IMR-90 (cell line): Measurements from ENCODE around the gene KCNMB1. TPM values are rescaled to one million over a fixed set of nuclear protein-coding genes. Genes with fewer than 3 reads are reported as not detected.

ENCODE experiments used
- ATAC-seq: fragments of 200-7000 bp; cut with Tn5 transposase; 2 replicates; pipeline ENCODE4 v1.9.1; 2020; ENCODE audit warnings: low read depth, mild to moderate bottlenecking, moderate library complexity
- BruUV-seq: library from RNA; stranded (reverse); fragments of 400-500 nt; replicated peaks from 2 replicates; lab custom pipeline; 2021; lab: Mats Ljungman, UMichigan
- CTCF ChIA-PET: fragments of 300-600 bp; formaldehyde crosslinking; extraction: SDS; loops from one replicate; lab custom pipeline; 2021; ENCODE audit warnings: antibody characterized with exemption; lab: Yijun Ruan, JAX
- POLR2A ChIA-PET: fragments of 300-600 bp; sonication (Branson Sonifier 250); formaldehyde crosslinking; loops from one replicate; lab custom pipeline; 2022; ENCODE audit warnings: antibody characterized with exemption; ENCODE audit not compliant: unreplicated experiment; lab: Charles Lee
- DNase-seq: peaks from one replicate; pipeline ENCODE4 v3.0.0; 2013
- H2AFZ ChIP-seq: replicated peaks from 2 replicates; pipeline ENCODE3; 2013; ENCODE audit warnings: low read length, mild to moderate bottlenecking; ENCODE audit not compliant: poor library complexity
- H2AK5ac ChIP-seq: 2 replicates; pipeline ENCODE4 v1.6.1; 2013; ENCODE audit warnings: low read depth, low read length, inconsistent platforms
- H2AK9ac ChIP-seq: replicated peaks from 2 replicates; pipeline ENCODE3; 2013; ENCODE audit warnings: mild to moderate bottlenecking, low read depth, low read length, moderate library complexity; ENCODE audit not compliant: poor library complexity
- H2BK120ac ChIP-seq: 2 replicates; pipeline ENCODE4 v1.6.1; 2013; ENCODE audit warnings: low read depth, low read length, inconsistent platforms
- H2BK15ac ChIP-seq: 3 replicates; pipeline ENCODE4 v1.6.1; 2013; ENCODE audit warnings: low read depth, low read length, inconsistent platforms
- H2BK20ac ChIP-seq: 2 replicates; pipeline ENCODE4 v1.6.1; 2013; ENCODE audit warnings: low read depth, mild to moderate bottlenecking, inconsistent platforms, low read length, moderate library complexity
- H2BK5ac ChIP-seq: 2 replicates; pipeline ENCODE4 v1.6.1; 2013; ENCODE audit warnings: mild to moderate bottlenecking, low read depth, low read length, inconsistent platforms; ENCODE audit not compliant: poor library complexity, severe bottlenecking
- H3K14ac ChIP-seq: replicated peaks from 2 replicates; pipeline ENCODE4 v1.6.1; 2013; ENCODE audit warnings: low read depth, low read length, inconsistent platforms
- H3K18ac ChIP-seq: 2 replicates; pipeline ENCODE4 v1.6.1; 2013; ENCODE audit warnings: low read depth, low read length, control low read depth
- H3K23ac ChIP-seq: 2 replicates; pipeline ENCODE4 v1.6.1; 2013; ENCODE audit warnings: low read depth, low read length, inconsistent platforms
- H3K27ac ChIP-seq: 2 replicates; pipeline ENCODE4 v1.5.1; 2013; ENCODE audit warnings: mild to moderate bottlenecking, control low read depth, low read length; ENCODE audit not compliant: insufficient read depth
- H3K27me3 ChIP-seq: 2 replicates; pipeline ENCODE4 v1.6.1; 2013; ENCODE audit warnings: low read length; ENCODE audit not compliant: control insufficient read depth, insufficient read depth
- H3K36me3 ChIP-seq: 2 replicates; pipeline ENCODE4 v1.6.1; 2013; ENCODE audit warnings: low read length, mixed read lengths; ENCODE audit not compliant: control insufficient read depth, insufficient read depth
- H3K4ac ChIP-seq: 2 replicates; pipeline ENCODE4 v1.6.1; 2013; ENCODE audit warnings: low read depth, low read length, inconsistent platforms
- H3K4me1 ChIP-seq: 2 replicates; pipeline ENCODE4 v1.6.1; 2013; ENCODE audit warnings: low read length, mixed read lengths; ENCODE audit not compliant: control insufficient read depth, insufficient read depth
- H3K4me2 ChIP-seq: 2 replicates; pipeline ENCODE4 v1.6.1; 2013; ENCODE audit warnings: low read depth, mild to moderate bottlenecking, control low read depth, low read length, moderate library complexity
- H3K4me3 ChIP-seq: 2 replicates; pipeline ENCODE4 v1.5.1; 2013; ENCODE audit warnings: low read depth, mild to moderate bottlenecking, control low read depth, low read length, moderate library complexity; ENCODE audit not compliant: insufficient read depth
- H3K56ac ChIP-seq: 2 replicates; pipeline ENCODE4 v1.6.1; 2013; ENCODE audit warnings: low read length, inconsistent platforms; ENCODE audit not compliant: insufficient read depth; ENCODE audit errors: extremely low read depth
- H3K79me1 ChIP-seq, 2 experiments: 2 replicates each; pipeline ENCODE4 v1.6.1; 2013; ENCODE audit warnings: low read length in 2 of 2, inconsistent platforms in 1 of 2, low read depth in 1 of 2
- H3K9ac ChIP-seq: 2 replicates; pipeline ENCODE4 v1.6.1; 2013; ENCODE audit warnings: low read depth, low read length, control low read depth
- H3K9me1 ChIP-seq: 2 replicates; pipeline ENCODE4 v1.6.1; 2013; ENCODE audit warnings: low read length, inconsistent platforms; ENCODE audit not compliant: insufficient read depth
- H3K9me3 ChIP-seq: 2 replicates; pipeline ENCODE4 v1.6.1; 2013; ENCODE audit warnings: low read length; ENCODE audit not compliant: control insufficient read depth, insufficient read depth
- H4K20me1 ChIP-seq: 2 replicates; pipeline ENCODE4 v1.6.1; 2013; ENCODE audit warnings: low read length, inconsistent platforms; ENCODE audit not compliant: insufficient read depth
- H4K5ac ChIP-seq: 2 replicates; pipeline ENCODE4 v1.6.1; 2013; ENCODE audit warnings: mild to moderate bottlenecking, low read depth, low read length, control low read depth
- H4K8ac ChIP-seq, 2 experiments: 2 replicates each; pipeline ENCODE4 v1.6.1; 2013; ENCODE audit warnings: low read depth in 2 of 2, low read length in 2 of 2, control low read depth in 1 of 2, inconsistent platforms in 1 of 2
- H4K91ac ChIP-seq: 2 replicates; pipeline ENCODE4 v1.6.1; 2013; ENCODE audit warnings: low read depth, low read length, inconsistent platforms; ENCODE audit not compliant: insufficient read depth
- CHD1 ChIP-seq: IDR thresholded peaks from 2 replicates; pipeline ENCODE4 v1.6.1; 2012; ENCODE audit warnings: low read depth, low read length, improper control_type of control experiment
- MXI1 ChIP-seq: IDR thresholded peaks from 2 replicates; pipeline ENCODE4 v1.6.1; 2012; ENCODE audit warnings: low read depth, mild to moderate bottlenecking, low read length, moderate library complexity, borderline replicate concordance
- NFE2L2 ChIP-seq: fragments of 150-350 bp; IDR thresholded peaks from 2 replicates; pipeline ENCODE4 v1.6.1; 2016; ENCODE audit warnings: low read depth, mild to moderate bottlenecking, low read length
- POLR2A ChIP-seq: IDR thresholded peaks from 2 replicates; pipeline ENCODE4 v1.6.1; 2012; ENCODE audit warnings: mild to moderate bottlenecking, low read depth, low read length
- RAD21 ChIP-seq: IDR thresholded peaks from 2 replicates; pipeline ENCODE4 v1.6.1; 2012; ENCODE audit warnings: low read length, improper control_type of control experiment
- WGBS, 2 experiments: methylation state at CpG; one replicate each; pipeline versions ENCODE4 v1.1.5 to v1.1.7; 2013; ENCODE audit warnings: missing lambda C conversion rate in 2 of 2; ENCODE audit not compliant: insufficient read length in 1 of 2; ENCODE audit errors: extremely low coverage in 2 of 2; 5-methylcytosine and 5-hydroxymethylcytosine counted together
- dilution Hi-C: fragments of 300-500 bp; cut with HindIII; formaldehyde crosslinking; loops from one replicate; pipeline ENCODE4 v1.14.3; 2018; ENCODE audit warnings: low sequenced_read_pairs; ENCODE audit not compliant: unreplicated experiment
- in situ Hi-C: fragments of 300-500 bp; cut with MboI; formaldehyde crosslinking; loops from 3 replicates; pipeline ENCODE4 v1.14.3; 2019; ENCODE audit warnings: low sequenced_read_pairs, inconsistent platforms, mixed read lengths
- intact Hi-C: fragments of 100-400 bp; cut with micrococcal nuclease; formaldehyde crosslinking; loops from 2 replicates; pipeline ENCODE4 v1.10.0; 2022
- polyA plus RNA-seq, 3 experiments: library from polyadenylated mRNA; depleted of rRNA; stranded (reverse); fragments of >200 nt; gene quantifications; 2 replicates each; pipeline ENCODE4 v1.2.3, GENCODE V29; 2012; ENCODE audit warnings: low replicate concordance in 1 of 3
- total RNA-seq: library from RNA; depleted of rRNA; stranded (reverse); fragments of >200 nt; gene quantifications from 2 replicates; pipeline ENCODE4 v1.2.3, GENCODE V29; 2012

The KCNMB1 gene
- total and polyA plus RNA-seq, 2 of the 4 experiments (the other 2 are of a cell fraction): not detected

- CTCF ChIA-PET: no interaction called here
- in situ Hi-C loops (no loop called here), intact Hi-C loops (no loop called here), dilution Hi-C loops (no loop called here)
- no peak overlapping the region for H3K14ac ChIP-seq
- H3K4me1 ChIP-seq: no peaks in the 10 kb centered on the region
- DNase-seq: no peak
- no peak overlapping the region for H4K91ac ChIP-seq
- POLR2A ChIA-PET: no interaction called here
- H3K18ac ChIP-seq: no peak overlapping the region
- no peak overlapping the region for H3K4me2 ChIP-seq
- H4K5ac ChIP-seq: no peak overlapping the region
- H3K56ac ChIP-seq: no peak overlapping the region
- no peak overlapping the region for H2AK9ac ChIP-seq
- 31% methylated on average over 3 of the region's 8 CpGs; no CpG with 5 or more reads in 1 of the 2 experiments for WGBS, 2 experiments
- H2BK5ac ChIP-seq: no peak overlapping the region
- H2AFZ ChIP-seq: no peak overlapping the region
- BruUV-seq: no TSS peak
- H2BK15ac ChIP-seq: no peak overlapping the region
- H3K9me3 ChIP-seq: no peaks in the 10 kb centered on the region
- no peak overlapping the region for H3K9ac ChIP-seq
- H3K9me1 ChIP-seq: no peaks in the 10 kb centered on the region
- no peak overlapping the region for H2BK20ac ChIP-seq
- H2BK120ac ChIP-seq: no peak overlapping the region
- no peaks in the 10 kb centered on the region for H3K79me1 ChIP-seq
- ATAC-seq: no peak
- H2AK5ac ChIP-seq: no peak overlapping the region
- no peak for TF ChIP-seq NFE2L2
- TF ChIP-seq CHD1: no peak
- no peak for TF ChIP-seq POLR2A
- no peak for TF ChIP-seq MXI1
- TF ChIP-seq RAD21: no peak
- no peak overlapping the region for H3K23ac ChIP-seq
- H3K4ac ChIP-seq: no peak overlapping the region
- no peak overlapping the region for H3K27ac ChIP-seq
- H4K20me1 ChIP-seq: no peaks in the 10 kb centered on the region
- no peak overlapping the region for H4K8ac ChIP-seq
- H3K27me3 ChIP-seq: peaks cover 3% of the 10 kb centered on the region; the same call in 1 of the 2 replicates
- H3K36me3 ChIP-seq: no peaks in the 10 kb centered on the region
- no peak overlapping the region for H3K4me3 ChIP-seq
Observed at GRCh38 chr5:170355601-170356098, 33.5 kb downstream of the KCNMB1 start.
